ENCODE measurements around the gene ZBTB24. TPM values are rescaled to one million over a fixed set of nuclear protein-coding genes. Genes with fewer than 3 reads are reported as not detected.

ZBTB24 gene
- total and polyA plus RNA-seq, 2 of the 13 experiments (the other 11 are each of a cell fraction or from before 2014, with no cell fraction given) = 1.5 to 6.2 TPM

GRCh38 chr6:109506314-109506713, 23.3 kb upstream of the ZBTB24 start:
- ChIA-PET CTCF (ENCODE audit: low intra/inter-chr PET ratio, low total read pairs) (no interaction called here), POLR2A (no interaction called here)
- in situ Hi-C loops (cut with HindIII; ENCODE audit: extremely low pct_ligation_motif_present, low pct_unique_long_range_greater_than_20kb) = no loop called here

DNA sequence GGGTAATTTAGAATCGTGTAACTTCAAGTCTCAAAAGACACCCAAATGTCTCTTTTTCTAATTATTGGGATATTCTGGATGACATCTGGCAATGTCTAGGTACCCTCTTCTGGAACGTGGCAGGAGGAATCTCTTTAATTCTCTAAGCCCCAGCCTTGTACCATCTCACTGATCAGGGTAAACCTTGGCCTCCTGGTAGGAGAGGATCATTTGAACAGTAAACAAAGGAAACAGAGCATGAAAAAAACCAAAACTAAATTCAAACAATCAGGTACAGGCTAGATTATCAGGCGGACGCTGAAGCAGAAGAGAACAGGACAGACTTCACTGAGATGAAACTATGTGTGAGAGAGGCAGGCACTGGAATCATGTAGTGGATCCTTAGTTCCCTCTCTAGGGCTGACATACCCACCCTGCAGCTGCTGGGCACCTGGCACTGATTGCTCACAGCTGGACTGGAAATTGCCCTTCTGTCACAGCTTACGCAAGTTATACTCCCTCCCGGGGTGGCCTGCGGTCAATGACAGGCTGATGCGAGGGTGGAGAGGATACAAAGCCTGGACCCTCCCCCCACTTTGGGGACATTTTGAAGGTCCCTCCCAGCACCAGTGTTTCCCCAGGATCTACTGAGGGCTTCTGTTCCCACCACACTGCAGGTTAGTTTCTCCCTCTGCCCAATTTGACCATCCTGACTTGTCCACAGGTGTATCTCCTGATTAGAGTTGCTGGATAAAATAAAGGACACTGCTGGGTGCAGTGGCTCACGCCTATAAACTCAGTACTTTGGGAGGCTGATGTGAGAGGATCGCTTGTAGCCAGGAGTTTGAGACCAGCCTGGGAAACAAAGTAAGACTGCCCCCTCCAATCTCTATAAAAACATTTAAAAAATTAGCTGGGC, 20.6 kb upstream of the ZBTB24 start:
- Histone ChIP-seq H4K20me1 (ENCODE audit: insufficient read depth, low read length) (no peaks in the 10 kb centered on the region), H3K27ac (ENCODE audit: extremely low read length, insufficient read depth, low read length) (no peak overlapping the region), H3K79me2 (ENCODE audit: insufficient read depth, low read length) (no peaks in the 10 kb centered on the region), H3K36me3 (replicated peaks in 1 of 2; ENCODE audit: control insufficient read depth in 1 of 2, insufficient read depth in 2 of 2, low read length in 2 of 2) (no peaks in the 10 kb centered on the region), H3K9ac (ENCODE audit: insufficient read depth, low read depth, low read length) (no peak overlapping the region), H3K27me3 (ENCODE audit: control insufficient read depth in 1 of 2, insufficient read depth in 2 of 2, low read length in 2 of 2) (peaks cover 0 to 39% of the 10 kb centered on the region in 2 experiments; a peak in 4 of 5 replicates), H2AFZ (ENCODE audit: low read length) (no peak overlapping the region), H3K4me3 (replicated peaks in 1 of 3; ENCODE audit: insufficient read depth in 1 of 3, low read depth in 2 of 3, low read length in 3 of 3) (no peak overlapping the region), H3K4me2 (ENCODE audit: low read depth, low read length) (no peak overlapping the region; the same call in 1 of the 2 replicates), H3K9me3 (ENCODE audit: low read length) (no peaks in the 10 kb centered on the region), H3K4me1 (ENCODE audit: insufficient read depth, low read length) (peaks cover 8% of the 10 kb centered on the region; the same call in 1 of the 2 replicates)
- intact Hi-C loops (cut with micrococcal nuclease; ENCODE audit: unreplicated experiment) = no loop called here
- peak; percentile 68; the same call in 2 of the 3 replicates for ATAC-seq
- in situ Hi-C loops (cut with HindIII; ENCODE audit: extremely low pct_ligation_motif_present, low pct_unique_long_range_greater_than_20kb) = no loop called here
- TF ChIP-seq HNF4A (CRISPR knock-in tag; IDR thresholded peaks at IDR 0.05) (no peak), CEBPB (IDR thresholded peaks at IDR 0.05; ENCODE audit: borderline replicate concordance, low read depth, low read length) (peak; percentile 28; the same call in 1 of the 2 replicates)
- CTCF ChIA-PET (ENCODE audit: low intra/inter-chr PET ratio, low total read pairs) = no interaction called here
- no TSS peak for BruUV-seq (replicated peaks)
- DNase-seq (ENCODE audit: low spot score) = no peak
- no peak for FAIRE-seq
- POLR2A ChIA-PET = no interaction called here
- WGBS (ENCODE audit: low lambda C conversion rate) = 11% methylated on average over 9 of the region's 10 CpGs

More at GRCh38 chr6:109506314-109506713, 23.3 kb upstream of the ZBTB24 start:
- Histone ChIP-seq H3K36me3 (replicated peaks in 1 of 2; ENCODE audit: control insufficient read depth in 1 of 2, insufficient read depth in 2 of 2, low read length in 2 of 2) (no peaks in the 10 kb centered on the region), H3K27me3 (ENCODE audit: control insufficient read depth in 1 of 2, insufficient read depth in 2 of 2, low read length in 2 of 2) (peaks cover 0 to 37% of the 10 kb centered on the region in 2 experiments; a peak in 3 of 5 replicates), H3K27ac (ENCODE audit: extremely low read length, insufficient read depth, low read length) (no peak overlapping the region), H4K20me1 (ENCODE audit: insufficient read depth, low read length) (no peaks in the 10 kb centered on the region), H3K4me3 (replicated peaks in 1 of 3; ENCODE audit: insufficient read depth in 1 of 3, low read depth in 2 of 3, low read length in 3 of 3) (no peak overlapping the region), H3K4me1 (ENCODE audit: insufficient read depth, low read length) (peaks cover 8% of the 10 kb centered on the region; the same call in 1 of the 2 replicates), H3K79me2 (ENCODE audit: insufficient read depth, low read length) (no peaks in the 10 kb centered on the region), H2AFZ (ENCODE audit: low read length) (no peak overlapping the region), H3K9ac (ENCODE audit: insufficient read depth, low read depth, low read length) (no peak overlapping the region), H3K9me3 (ENCODE audit: low read length) (no peaks in the 10 kb centered on the region), H3K4me2 (ENCODE audit: low read depth, low read length) (no peak overlapping the region)
- no peak for DNase-seq (ENCODE audit: low spot score)
- intact Hi-C loops (cut with micrococcal nuclease; ENCODE audit: unreplicated experiment) = no loop called here
- WGBS (ENCODE audit: low lambda C conversion rate) = 3% methylated on average over 2 of the region's 2 CpGs
- no TSS peak for BruUV-seq (replicated peaks)
- FAIRE-seq = no peak
- no peak for TF ChIP-seq MTF1 (CRISPR knock-in tag; IDR thresholded peaks at IDR 0.05)
- peak; percentile 65; the same call in 1 of the 2 replicates for TF ChIP-seq CEBPB (IDR thresholded peaks at IDR 0.05; ENCODE audit: borderline replicate concordance, low read depth, low read length)
- TF ChIP-seq, protein P1, sequence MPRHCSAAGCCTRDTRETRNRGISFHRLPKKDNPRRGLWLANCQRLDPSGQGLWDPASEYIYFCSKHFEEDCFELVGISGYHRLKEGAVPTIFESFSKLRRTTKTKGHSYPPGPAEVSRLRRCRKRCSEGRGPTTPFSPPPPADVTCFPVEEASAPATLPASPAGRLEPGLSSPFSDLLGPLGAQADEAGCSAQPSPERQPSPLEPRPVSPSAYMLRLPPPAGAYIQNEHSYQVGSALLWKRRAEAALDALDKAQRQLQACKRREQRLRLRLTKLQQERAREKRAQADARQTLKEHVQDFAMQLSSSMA (CRISPR knock-in tag; IDR thresholded peaks at IDR 0.05) = no peak
- no peak for ATAC-seq
